HG02840 (cell line): ENCODE results near the gene NEK8.

Experiments used
- ATAC-seq: cut with Tn5 transposase; IDR thresholded peaks from one replicate; pipeline ENCODE4 v1.9.1; 2021; ENCODE audit warnings: mild to moderate bottlenecking, moderate library complexity, moderate number of reproducible peaks; ENCODE audit not compliant: unreplicated experiment, low FRiP score

The NEK8 gene

DNA sequence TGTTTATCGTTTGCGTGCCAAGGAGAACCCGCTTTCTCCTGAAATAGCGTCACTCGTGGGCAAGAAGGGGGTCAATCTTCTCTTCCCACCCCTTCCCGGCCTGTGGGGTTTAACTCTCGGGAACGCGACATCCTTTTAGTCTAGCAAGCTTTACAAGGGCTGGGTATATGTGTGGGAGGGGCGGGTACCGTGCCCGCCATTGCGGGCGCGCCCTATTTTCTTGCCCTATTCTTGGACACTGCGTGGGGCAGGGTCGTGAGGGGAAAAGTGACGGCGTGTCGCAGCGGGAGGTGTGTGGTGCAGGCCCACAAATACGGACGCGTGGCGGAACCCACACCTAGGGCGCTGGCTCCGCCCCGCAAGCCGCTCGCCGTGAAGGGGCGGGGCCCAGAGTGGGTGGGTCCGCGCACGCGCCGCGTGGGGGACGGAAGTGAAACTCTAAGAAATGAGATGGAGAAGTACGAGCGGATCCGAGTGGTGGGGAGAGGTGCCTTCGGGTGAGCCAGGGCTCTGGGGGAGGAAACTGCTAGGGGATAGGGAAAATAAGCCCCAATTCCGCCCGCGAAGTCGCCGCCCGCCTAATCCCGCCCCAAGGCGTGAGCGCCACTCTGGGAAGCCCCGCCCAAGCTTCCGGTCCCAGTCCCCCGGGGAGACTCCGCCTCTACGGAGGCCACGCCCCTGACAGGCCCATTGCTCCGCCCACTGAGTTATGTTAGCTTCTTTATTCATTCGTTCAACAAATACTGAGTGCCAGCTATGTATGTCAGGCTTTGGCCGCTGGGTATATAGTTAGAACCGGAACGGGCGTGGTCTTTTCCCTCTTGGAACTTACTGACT lies at the start of gene NEK8:
TSS of gene NEK8 (plus strand) at position 425 of the 837 bp plus-strand sequence. CDS start at position 451, 26 bp downstream.
- ATAC-seq, result peak; percentile 31

DNA sequence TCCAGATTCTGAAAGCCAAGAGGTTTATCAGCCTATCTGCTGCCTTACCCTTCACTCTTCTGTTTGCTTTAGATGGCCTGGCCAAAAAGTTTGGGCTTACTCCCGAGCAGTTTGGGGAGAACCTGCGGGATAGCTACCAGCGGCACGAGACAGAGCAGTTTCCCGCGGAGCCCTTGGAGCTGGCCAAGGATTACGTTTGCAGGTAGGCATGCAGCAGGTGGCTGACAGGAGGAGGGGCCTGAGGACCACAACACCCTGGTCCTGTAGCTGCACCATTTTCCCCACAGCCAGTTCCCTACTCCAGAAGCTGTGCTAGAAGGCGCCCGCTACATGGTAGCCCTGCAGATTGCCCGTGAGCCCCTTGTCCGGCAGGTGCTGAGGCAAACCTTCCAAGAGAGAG lies 45.9 kb upstream of the NEK8 start:
- ATAC-seq, result no peak

DNA sequence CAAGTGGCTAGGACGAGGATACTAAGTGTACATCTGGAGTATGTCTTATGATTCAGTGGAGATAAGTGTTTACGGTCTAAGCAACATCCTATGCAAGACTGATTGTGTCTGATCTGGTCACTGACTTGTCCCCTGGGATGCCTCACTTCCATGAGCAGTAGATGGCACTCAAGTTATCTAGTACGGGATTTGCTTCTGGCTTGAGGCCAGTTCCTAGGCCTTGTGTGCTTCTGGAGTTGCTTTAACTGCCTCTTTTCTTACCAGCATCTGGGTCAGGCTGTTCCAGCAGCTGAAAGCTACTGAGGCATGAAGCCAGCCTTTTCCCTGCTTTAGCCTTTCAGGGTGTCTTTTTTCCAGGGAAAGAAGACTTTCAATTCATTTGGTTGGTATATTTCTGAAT lies 43.6 kb upstream of the NEK8 start:
- ATAC-seq, result no peak

DNA sequence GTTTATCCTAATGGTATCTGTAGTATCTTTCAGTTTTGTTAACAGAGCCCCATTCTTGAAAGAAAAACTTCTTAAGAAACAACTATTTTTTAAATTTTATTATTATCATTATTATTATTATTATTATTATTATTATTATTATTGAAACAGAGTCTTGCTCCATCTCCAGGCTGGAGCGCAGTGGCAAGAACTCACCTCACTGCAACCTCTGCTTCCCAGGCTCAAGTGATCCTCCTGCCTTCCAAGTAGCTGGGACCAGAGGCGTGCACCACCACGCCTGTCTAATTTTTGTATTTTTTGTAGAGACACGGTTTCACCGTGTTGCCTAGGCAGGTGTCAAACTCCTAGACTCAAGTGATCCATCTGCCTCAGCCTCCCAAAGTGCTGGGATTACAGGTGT lies 43.2 kb upstream of the NEK8 start:
- no peak for ATAC-seq

DNA sequence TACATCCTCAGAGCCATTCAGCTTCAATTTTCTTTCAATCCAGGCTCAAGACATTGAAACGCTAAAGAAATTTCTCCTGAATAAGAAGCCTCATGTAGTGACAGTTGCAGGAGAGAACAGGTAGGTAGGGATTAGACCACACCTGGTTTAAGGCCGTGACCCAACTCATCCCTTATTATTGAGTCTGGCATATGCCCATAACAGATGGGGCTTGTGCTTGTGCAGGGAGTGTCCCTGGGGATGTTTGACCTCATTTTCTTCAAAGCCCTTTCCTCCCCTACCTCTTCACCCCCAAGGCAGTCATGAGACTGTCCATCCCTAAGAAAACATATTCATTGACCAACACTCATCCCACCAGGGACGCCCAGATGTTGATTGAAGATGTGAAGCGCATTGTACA lies 42.3 kb upstream of the NEK8 start:
- ATAC-seq, result no peak

DNA sequence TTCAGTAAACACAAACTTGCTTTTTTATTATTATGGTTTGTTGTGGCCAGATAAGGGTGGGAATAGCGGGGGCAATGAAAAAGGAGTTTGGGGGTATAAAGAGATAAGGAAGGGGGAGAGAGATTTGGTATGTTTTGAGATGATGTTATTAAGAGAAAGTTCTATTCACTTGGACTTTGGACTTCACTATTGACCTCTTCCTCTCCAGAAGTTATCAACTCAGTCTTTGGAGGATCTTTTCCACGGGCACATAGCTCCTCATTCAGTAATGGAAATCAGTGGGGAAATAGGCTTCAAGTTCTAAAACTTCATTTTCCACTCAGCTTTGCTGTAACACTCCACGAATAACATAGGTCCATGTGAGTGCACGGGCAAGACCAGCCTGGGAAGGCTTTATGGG lies 40.1 kb upstream of the NEK8 start:
- no peak for ATAC-seq

DNA sequence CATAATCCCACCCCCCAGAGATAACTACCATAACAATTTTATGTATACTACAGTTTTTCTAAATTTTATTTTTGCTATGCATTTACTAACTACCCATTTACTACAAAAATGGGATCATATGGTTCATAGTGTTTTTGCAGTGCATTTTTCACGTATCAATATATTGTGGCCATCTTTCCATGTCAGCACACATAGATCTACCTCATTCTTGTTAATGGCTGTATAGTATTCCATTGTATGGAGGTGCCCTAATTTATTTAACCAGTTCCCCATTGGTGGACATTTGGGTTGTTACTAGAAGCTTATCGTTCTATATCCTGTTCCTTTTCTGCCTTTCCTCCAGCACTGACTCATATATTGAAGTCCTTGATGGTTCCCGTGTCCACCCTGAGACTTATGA lies 39.6 kb upstream of the NEK8 start:
- no peak for ATAC-seq

DNA sequence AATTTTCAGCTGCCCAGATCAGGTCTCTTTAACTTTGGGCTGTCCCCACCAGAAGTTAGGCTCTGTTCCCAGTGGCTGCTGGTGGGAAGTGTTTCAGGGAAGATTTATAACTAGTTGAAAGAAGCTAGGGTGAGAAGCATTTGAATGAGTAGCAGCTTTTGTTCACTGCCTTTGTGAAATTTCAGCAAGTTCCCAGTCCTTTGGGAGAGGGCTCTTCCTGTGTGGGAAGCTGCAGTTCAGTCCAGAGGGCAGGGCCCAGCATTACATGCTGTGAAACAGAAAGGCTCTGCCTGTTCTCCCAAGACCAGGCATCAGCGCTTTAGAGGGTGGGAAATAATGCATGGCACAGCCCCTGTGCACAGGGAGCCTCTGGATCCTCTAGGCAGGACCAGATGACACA lies 34.7 kb upstream of the NEK8 start:
- ATAC-seq, result no peak

DNA sequence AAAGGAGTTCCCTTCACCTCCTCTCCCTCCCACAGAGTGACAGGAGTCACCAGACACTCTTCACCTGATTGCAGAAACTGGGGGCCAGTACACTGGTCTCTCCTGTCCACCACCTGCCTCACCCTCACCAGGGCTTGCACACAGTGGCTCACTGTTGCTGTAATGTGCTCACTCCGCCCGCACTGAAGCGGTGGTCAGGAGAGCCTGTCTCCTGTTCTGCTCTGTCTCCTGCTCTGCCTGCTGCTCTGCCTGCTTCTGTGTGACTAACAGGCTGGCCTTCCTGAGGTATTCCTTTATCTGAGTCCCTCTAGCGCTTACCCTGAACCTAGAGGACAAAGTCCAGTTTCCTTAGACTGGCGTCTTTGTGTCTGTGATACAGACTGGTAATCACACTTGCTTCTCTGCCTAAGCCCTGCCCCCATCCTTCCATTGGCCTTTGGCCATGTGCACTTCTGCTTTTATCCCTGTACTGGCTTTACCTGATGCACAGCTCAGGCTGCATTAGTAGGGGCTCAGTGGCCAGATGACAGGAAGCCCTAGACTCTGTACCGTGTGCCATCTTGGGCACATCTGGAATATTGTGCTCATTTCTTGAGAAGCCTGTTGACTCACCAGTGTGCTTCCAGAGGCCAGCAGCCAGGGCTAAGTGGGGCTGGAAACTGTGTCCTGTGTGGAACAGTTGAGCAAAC lies 30.2 kb upstream of the NEK8 start:
- no peak for ATAC-seq

DNA sequence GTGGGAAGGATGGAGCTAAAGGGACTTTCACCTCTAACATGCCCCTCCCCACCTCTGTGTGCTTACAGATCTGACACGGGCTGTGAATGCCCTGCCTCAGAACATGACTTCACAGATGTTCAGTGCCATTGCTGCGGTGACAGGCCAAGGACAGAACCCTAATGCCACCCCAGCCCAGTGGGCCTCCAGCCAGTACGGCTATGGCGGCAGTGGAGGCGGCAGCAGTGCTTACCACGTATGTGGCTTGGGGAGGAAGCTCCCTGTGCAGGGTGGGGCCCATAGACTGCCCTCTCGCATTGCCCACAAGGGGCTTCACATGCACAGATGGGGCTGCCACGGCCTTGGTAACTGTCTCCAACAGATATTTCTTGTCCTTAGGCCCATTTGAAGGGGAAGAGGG lies 28.3 kb upstream of the NEK8 start:
- ATAC-seq, result no peak

DNA sequence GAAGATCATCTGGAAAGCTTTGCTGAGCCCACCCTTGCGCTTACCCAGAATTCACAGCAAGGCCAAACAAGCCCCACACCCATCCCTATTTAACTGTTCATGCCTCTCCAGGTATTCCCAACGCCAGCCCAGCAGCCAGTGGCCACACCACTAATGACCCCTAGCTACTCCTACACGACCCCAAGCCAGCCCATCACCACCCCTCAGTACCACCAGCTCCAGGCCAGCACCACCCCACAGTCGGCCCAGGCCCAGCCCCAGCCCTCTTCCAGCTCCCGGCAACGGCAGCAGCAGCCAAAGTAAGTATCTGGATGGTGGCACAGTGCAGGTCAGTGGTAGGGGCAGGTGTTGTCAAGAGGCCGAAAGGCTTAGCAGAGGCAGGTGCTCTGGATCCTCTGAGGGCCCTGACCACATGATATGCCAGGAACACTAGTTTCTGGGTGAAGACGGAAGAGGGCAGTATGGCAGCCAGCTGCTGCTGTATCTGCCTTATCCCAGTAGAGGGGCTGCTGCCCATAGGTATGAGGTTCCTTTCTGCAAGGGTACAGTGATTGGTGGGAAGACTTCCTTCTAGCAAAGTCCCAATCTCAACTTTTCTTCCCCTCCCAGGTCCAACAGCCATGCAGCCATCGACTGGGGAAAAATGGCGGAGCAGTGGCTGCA lies 27.6 kb upstream of the NEK8 start:
- ATAC-seq, result no peak

DNA sequence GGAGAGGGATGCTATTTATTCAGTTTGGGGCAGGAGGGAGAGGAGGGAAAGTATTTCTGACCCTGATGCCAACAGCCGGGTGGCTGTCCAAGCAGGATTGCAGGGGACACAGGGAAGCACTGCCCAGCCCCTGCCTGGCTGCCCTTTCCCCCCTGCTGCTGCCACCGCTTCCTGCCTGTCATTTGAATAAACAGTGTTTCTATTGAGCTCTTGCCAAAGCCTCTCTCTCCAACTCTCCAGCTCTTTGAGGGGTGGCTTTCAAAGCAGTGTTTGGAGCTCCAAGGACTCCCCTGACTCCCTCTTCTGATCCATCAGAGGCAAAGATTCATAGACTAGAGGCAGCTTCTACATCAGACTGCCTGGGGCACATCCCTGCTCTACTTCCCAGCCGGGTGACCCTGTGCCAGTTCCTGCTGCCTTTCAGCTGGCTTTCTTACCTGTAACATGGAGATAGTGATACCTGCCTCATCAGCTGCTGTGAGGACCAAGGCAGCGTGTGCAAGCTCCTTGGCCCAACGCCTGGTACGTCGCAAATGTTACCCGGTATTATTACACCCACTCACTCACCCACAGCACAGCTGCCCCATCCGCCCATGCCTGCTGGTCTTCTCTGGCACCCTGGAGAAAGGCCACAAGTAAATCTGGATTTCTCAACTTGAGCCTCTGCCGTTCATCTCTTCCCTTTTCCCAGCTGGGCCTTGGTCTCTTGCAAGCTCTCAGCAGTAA lies 26.4 kb upstream of the NEK8 start:
- no peak for ATAC-seq

DNA sequence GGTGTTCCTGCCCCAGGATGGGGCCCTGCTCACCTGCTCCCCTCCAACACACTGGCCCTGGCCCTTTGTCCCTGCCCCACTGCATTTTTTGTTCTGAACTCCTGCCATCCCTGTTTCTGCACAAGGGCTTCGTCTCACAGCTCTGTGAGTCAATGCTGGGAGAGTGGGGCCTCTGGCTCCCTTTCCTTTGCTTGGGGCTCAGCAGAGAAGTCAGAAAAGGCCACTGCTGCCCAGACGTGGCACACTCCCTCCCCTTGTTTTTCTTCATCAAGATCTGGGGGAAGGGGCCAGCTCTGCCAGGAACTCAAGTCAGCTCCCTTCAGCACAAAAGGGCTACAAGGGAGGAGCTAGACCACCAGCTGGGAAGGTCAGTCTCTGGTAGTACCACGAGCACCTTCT lies 25.8 kb upstream of the NEK8 start:
- ATAC-seq, result no peak

DNA sequence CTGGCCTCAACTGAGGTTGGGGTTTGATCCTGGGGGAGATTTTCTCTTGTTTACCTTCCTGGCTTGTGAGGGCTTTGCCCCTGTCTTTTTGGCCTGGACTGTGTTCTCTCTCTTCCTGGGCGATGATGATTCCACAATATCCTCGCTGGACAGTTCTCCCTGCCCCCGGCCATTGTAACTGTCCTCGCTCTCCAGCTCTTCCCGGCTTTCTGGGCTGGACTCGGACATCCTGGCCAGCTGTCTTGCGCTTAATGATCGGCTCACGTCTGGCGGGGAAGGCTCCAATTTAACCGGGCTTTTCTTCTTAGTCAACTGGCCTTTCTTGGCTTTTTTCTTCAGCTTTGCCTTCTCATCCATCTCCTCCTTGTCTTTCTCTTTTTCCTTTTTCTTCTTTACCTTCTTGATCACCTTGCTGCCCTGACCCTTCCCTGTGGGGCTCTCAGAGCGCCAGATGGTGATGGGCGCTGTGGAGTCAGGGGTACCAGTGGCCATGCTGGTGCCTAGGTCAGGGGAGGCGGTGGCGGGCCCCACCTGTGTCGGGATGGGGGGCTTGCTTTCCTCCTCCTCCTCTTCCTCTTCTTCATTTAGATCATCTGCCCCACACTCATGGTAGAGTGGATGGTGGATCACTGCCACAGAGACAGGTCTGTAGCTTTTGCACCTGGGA lies 24.9 kb upstream of the NEK8 start:
- ATAC-seq, result no peak

DNA sequence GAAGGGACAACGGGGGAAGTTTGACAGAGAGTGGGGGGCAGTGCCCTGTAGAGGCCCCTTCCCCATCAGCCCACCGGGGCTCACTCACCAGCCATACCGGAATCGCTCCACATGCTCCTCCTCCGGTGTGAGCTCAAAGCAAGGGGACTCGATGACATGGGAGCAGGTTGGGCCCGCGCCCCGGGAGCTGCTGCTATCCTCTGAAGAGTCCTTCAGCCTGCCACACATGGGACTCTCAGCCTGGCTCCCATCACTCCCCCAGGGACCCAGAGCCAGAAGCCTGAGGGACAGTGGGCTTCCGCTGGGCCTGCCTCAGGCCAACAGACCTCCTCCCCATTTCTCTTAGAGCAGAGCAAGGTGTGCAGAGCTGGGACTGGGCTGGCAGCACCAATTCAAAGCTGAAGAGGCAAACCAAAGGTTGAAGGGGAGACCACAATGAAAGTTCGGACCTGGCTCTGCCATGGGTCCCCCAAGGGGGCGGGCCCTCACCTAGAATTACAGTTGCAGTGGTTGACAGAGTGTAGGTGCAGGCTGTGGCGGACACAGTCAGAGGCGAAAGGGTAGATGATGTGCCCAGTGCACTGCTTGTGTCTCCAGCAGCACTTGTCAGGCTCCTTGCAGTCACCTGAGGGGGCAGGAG lies 24.2 kb upstream of the NEK8 start:
- no peak for ATAC-seq

DNA sequence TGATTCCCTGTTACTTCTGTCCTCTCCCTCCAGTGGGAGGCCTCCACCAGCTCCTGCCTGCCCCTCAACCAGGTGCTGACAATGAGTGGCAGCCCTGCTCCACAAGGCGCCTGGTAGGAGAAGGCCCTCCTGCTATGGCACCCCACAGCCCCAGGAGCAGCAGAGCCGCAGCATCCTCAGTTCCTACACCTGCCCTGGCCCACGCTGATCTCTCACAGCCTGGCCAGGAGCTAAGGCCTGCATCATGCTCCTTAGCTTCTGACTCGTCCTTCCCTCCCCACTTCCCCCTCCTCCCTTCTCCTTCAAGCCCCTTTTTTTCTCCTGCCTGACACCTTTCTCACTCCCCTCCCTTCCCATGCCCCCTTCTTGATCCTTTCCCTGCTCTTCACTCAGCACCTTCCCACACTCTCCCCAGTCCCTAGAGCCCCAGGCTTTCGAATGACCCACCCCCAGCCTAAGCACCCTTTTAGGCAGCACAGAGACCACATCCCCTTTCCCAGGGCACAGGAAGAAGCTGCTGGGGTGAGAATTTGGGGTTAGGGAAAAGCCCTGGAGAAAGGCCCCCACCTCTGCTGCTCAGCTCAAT lies 23.4 kb upstream of the NEK8 start:
- ATAC-seq, result no peak

DNA sequence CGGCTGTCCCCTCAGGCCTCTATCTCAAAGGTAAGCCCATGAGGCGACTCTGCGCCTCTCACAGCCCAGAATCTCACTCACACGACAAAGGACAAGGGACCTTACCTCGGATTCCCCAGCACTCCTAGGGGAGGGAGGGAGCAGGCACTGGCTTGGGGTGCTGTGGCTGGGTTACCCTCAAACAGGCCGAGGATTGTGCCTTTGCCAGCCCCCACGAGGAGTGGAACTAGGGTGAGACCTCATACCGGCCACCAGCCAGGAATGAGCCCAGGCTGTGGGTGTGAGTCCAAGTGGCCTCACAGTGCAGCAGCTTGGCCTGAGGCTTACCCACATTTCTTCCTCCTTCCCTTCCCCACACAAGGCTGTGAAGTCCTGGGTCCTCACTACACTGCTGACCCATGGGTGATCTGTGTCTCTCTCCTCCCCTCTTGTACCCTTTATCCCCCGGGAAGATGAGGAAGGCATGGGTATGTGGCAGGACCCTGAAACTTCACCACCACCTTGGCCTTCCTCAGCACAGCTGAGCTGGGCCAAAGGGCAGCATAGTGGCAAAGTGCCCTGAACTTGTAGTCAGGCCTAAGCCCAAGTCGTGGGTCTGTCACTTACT lies 22.8 kb upstream of the NEK8 start:
- ATAC-seq, result no peak

DNA sequence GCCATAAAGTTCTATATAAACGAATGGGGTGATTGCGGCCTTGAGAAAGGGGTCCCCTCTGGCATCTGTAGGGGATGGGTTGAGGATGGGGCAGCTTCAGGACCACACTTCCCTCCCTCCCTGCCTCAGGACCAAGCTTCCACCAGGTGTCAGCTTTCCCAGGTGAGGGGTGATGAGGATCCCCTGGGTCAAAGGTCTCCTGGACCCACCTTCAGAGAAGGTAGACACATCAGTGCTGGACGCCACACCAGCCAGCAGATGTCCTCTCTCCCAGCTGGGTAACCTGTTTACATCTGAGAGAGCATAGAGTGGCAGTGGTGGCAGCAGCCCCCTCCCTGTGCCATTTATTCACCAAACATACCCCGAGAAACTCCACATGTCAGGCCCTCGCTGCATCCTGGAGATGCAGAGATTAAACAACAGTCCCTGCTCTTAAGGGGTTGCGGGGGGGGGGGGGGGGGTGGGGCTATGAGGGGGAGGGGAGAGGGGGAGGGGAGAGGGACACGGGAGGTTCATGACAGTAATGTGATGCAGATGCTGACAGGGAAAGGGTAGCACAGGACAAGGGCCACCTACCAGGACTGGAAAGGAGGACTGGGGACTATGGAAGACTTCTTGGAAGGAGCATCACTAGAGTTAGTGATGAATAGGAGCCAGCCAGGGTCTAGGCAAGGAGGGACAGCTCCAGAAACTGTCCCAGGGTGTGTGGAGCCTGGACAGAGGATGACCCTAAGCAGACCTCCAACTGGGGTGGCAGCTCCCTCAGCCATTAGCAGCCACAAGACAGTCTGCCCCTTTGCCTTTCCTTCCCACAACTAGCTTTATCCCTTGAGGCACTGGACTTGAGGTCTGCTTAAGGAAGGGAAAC lies 21.9 kb upstream of the NEK8 start:
- no peak for ATAC-seq
